K562 (cell line): ENCODE results near the gene MTFMT.

Experiments
- ARNT ChIP-seq, 2 experiments: fragments of 450-650 bp; IDR thresholded peaks; 2 replicates each; pipeline ENCODE4 v1.6.1; 2016; ENCODE audit warnings: mild to moderate bottlenecking in 1 of 2
- CHD7 ChIP-seq: fragments of 200-600 bp; sonication (generic); IDR thresholded peaks from one replicate; pipeline ENCODE4 v1.6.1; 2012; ENCODE audit warnings: mild to moderate bottlenecking, low read depth, low read length, inconsistent platforms
- EP300 ChIP-seq: IDR thresholded peaks from 2 replicates; pipeline ENCODE4 v1.6.1; 2012; ENCODE audit warnings: low read length, improper control_type of control experiment
- FOS ChIP-seq: IDR thresholded peaks from 3 replicates; pipeline ENCODE4 v1.6.1; 2011; ENCODE audit not compliant: insufficient read length; ENCODE audit errors: extremely low read depth
- NFIC ChIP-seq: fragments of 450-650 bp; IDR thresholded peaks from 2 replicates; pipeline ENCODE4 v1.6.1; 2017; ENCODE audit warnings: mild to moderate bottlenecking, inconsistent platforms
- NUFIP1 ChIP-seq: fragments of 450-650 bp; IDR thresholded peaks from 2 replicates; pipeline ENCODE4 v1.6.1; 2018; ENCODE audit not compliant: partially characterized antibody
- RFX5 ChIP-seq: IDR thresholded peaks from 2 replicates; pipeline ENCODE4 v1.6.1; 2011; ENCODE audit warnings: low read depth, mild to moderate bottlenecking, improper control_type of control experiment, low read length
- SREBF1 ChIP-seq: fragments of 150-350 bp; IDR thresholded peaks from 2 replicates; pipeline ENCODE4 v1.6.1; 2014; ENCODE audit warnings: antibody characterized with exemption, low read depth, low read length, borderline replicate concordance
- SRF ChIP-seq, 2 experiments: fragments of 250-450, 450-650 bp in 1 of 2; sonication (Bioruptor Pico) in 1 of 2; sonication (generic) in 1 of 2; formaldehyde crosslinking; IDR thresholded peaks; 2 replicates each; pipeline versions ENCODE4 v1.5.0 to v1.5.1; 2020 to 2022; ENCODE audit warnings: mild to moderate bottlenecking in 1 of 2, missing genetic modification reagents in 1 of 2
- STAG1 ChIP-seq: sonication (generic); formaldehyde crosslinking; IDR thresholded peaks from 2 replicates; pipeline ENCODE4 v1.5.0; 2020; ENCODE audit warnings: missing genetic modification reagents, borderline replicate concordance
- ZNF232 ChIP-seq: sonication (generic); formaldehyde crosslinking; IDR thresholded peaks from 2 replicates; pipeline ENCODE4 v1.8.0; 2022; ENCODE audit warnings: mild to moderate bottlenecking, missing genetic modification reagents
- ZNF445 ChIP-seq: fragments of 250-450 bp; sonication (Bioruptor Pico); IDR thresholded peaks from 2 replicates; pipeline ENCODE4 v1.4.0; 2020; ENCODE audit warnings: low read depth, mild to moderate bottlenecking, moderate library complexity
- TF ChIP-seq, protein P1 (sequence below), 2 experiments: fragments of 450-650 bp in 1 of 2; sonication (generic) in 1 of 2; formaldehyde crosslinking in 1 of 2; IDR thresholded peaks in 1 of 2; conservative IDR thresholded peaks in 1 of 2; 2 replicates each; pipeline versions ENCODE4 v1.6.1 to v1.8.1; 2016 to 2023; ENCODE audit warnings: mild to moderate bottlenecking in 2 of 2, moderate library complexity in 2 of 2, inconsistent platforms in 1 of 2, missing genetic modification reagents in 1 of 2
- TF ChIP-seq, protein P2 (sequence below): fragments of 250-450 bp; sonication (Bioruptor Pico); IDR thresholded peaks from 2 replicates; pipeline ENCODE4 v1.4.0; 2020; ENCODE audit warnings: mild to moderate bottlenecking, moderate library complexity

DNA sequence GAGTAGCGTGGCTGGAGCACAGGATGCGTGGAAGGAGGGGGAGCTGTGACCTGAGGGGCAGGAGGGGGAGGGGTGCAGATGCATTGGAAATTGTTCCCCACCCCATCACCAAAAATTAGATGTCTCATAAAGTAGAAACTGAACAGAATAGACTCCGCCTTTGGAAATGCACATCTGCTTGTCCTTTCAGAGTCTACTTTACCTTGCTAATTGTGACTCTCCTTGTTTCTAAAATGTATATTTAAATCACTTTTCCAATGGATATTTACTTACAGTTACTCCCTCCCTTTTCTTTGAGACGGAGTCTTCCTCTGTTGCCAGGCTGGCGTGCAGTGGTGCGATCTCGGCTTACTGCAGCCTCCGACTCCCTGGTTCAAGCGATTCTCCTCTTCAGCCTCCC lies 70.3 kb downstream of the MTFMT start:
- TF ChIP-seq FOS (no peak), CHD7 (no peak), STAG1 (no peak), SRF (CRISPR knock-in tag; IDR thresholded peaks at IDR 0.05) (no peak), RFX5 (no peak), ZNF445 (CRISPR knock-in tag) (no peak), NFIC (no peak), EP300 (no peak), NUFIP1 (no peak), SREBF1 (no peak), ARNT (IDR thresholded peaks at IDR 0.05) (no peak), ZNF232 (CRISPR knock-in tag) (no peak)
- TF ChIP-seq, protein P1, sequence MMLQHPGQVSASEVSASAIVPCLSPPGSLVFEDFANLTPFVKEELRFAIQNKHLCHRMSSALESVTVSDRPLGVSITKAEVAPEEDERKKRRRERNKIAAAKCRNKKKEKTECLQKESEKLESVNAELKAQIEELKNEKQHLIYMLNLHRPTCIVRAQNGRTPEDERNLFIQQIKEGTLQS (IDR thresholded peaks at IDR 0.05) = no peak
- TF ChIP-seq, protein P1 (CRISPR knock-in tag; conservative IDR thresholded peaks at IDR 0.05) = no peak
- TF ChIP-seq, protein P2, sequence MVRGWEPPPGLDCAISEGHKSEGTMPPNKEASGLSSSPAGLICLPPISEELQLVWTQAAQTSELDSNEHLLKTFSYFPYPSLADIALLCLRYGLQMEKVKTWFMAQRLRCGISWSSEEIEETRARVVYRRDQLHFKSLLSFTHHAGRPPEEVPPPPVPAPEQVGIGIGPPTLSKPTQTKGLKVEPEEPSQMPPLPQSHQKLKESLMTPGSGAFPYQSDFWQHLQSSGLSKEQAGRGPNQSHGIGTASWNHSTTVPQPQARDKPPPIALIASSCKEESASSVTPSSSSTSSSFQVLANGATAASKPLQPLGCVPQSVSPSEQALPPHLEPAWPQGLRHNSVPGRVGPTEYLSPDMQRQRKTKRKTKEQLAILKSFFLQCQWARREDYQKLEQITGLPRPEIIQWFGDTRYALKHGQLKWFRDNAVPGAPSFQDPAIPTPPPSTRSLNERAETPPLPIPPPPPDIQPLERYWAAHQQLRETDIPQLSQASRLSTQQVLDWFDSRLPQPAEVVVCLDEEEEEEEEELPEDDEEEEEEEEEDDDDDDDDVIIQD (CRISPR knock-in tag) = no peak
